ENCODE data around the gene APOA4. TPM values are rescaled to one million over a fixed set of nuclear protein-coding genes. Genes with fewer than 3 reads are reported as not detected.

The APOA4 gene
- total RNA-seq, 4 donors from 2014 or later, result not detected

DNA sequence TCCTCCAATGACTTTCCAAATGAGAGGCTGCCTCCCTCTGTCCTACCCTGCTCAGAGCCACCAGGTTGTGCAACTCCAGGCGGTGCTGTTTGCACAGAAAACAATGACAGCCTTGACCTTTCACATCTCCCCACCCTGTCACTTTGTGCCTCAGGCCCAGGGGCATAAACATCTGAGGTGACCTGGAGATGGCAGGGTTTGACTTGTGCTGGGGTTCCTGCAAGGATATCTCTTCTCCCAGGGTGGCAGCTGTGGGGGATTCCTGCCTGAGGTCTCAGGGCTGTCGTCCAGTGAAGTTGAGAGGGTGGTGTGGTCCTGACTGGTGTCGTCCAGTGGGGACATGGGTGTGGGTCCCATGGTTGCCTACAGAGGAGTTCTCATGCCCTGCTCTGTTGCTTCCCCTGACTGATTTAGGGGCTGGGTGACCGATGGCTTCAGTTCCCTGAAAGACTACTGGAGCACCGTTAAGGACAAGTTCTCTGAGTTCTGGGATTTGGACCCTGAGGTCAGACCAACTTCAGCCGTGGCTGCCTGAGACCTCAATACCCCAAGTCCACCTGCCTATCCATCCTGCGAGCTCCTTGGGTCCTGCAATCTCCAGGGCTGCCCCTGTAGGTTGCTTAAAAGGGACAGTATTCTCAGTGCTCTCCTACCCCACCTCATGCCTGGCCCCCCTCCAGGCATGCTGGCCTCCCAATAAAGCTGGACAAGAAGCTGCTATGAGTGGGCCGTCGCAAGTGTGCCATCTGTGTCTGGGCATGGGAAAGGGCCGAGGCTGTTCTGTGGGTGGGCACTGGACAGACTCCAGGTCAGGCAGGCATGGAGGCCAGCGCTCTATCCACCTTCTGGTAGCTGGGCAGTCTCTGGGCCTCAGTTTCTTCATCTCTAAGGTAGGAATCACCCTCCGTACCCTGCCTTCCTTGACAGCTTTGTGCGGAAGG is 9.5 kb upstream of the APOA4 start:
- 76 to 88% methylated on average over 12 to 13 of the region's 13 CpGs for WGBS, 2 donors
- intact Hi-C loops (cut with DNase I; ENCODE audit: low total_unique reads), result no loop called here
- TF ChIP-seq, protein P1, sequence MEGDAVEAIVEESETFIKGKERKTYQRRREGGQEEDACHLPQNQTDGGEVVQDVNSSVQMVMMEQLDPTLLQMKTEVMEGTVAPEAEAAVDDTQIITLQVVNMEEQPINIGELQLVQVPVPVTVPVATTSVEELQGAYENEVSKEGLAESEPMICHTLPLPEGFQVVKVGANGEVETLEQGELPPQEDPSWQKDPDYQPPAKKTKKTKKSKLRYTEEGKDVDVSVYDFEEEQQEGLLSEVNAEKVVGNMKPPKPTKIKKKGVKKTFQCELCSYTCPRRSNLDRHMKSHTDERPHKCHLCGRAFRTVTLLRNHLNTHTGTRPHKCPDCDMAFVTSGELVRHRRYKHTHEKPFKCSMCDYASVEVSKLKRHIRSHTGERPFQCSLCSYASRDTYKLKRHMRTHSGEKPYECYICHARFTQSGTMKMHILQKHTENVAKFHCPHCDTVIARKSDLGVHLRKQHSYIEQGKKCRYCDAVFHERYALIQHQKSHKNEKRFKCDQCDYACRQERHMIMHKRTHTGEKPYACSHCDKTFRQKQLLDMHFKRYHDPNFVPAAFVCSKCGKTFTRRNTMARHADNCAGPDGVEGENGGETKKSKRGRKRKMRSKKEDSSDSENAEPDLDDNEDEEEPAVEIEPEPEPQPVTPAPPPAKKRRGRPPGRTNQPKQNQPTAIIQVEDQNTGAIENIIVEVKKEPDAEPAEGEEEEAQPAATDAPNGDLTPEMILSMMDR (IDR thresholded peaks at IDR 0.05), result no peak
- no peak for TF ChIP-seq POLR2A (IDR thresholded peaks at IDR 0.05)
- no peak overlapping the region for H3K4me3 ChIP-seq (ENCODE audit: low read depth, poor library complexity, severe bottlenecking)
- no peak for DNase-seq (ENCODE audit: low spot score in 2 of 2)

DNA sequence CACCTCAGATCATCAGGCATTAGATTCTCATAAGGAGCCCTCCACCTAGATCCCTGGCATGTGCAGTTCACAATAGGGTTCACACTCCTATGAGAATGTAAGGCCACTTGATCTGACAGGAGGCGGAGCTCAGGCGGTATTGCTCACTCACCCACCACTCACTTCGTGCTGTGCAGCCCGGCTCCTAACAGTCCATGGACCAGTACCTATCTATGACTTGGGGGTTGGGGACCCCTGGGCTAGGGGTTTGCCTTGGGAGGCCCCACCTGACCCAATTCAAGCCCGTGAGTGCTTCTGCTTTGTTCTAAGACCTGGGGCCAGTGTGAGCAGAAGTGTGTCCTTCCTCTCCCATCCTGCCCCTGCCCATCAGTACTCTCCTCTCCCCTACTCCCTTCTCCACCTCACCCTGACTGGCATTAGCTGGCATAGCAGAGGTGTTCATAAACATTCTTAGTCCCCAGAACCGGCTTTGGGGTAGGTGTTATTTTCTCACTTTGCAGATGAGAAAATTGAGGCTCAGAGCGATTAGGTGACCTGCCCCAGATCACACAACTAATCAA is 8.8 kb upstream of the APOA4 start:
- H3K4me3 ChIP-seq (ENCODE audit: low read depth, poor library complexity, severe bottlenecking), result no peak overlapping the region
- DNase-seq (ENCODE audit: low spot score in 2 of 2), result no peak
- intact Hi-C loops (cut with DNase I; ENCODE audit: low total_unique reads), result no loop called here
- TF ChIP-seq, protein P1 (IDR thresholded peaks at IDR 0.05), result no peak
- TF ChIP-seq POLR2A (IDR thresholded peaks at IDR 0.05), result no peak
- 93 to 97% methylated on average over 6 to 7 of the region's 7 CpGs for WGBS, 2 donors

DNA sequence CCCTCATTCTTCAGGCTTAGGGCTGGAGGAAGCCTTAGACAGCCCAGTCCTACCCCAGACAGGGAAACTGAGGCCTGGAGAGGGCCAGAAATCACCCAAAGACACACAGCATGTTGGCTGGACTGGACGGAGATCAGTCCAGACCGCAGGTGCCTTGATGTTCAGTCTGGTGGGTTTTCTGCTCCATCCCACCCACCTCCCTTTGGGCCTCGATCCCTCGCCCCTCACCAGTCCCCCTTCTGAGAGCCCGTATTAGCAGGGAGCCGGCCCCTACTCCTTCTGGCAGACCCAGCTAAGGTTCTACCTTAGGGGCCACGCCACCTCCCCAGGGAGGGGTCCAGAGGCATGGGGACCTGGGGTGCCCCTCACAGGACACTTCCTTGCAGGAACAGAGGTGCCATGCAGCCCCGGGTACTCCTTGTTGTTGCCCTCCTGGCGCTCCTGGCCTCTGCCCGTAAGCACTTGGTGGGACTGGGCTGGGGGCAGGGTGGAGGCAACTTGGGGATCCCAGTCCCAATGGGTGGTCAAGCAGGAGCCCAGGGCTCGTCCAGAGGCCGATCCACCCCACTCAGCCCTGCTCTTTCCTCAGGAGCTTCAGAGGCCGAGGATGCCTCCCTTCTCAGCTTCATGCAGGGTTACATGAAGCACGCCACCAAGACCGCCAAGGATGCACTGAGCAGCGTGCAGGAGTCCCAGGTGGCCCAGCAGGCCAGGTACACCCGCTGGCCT is 7.2 kb upstream of the APOA4 start:
- no peak for DNase-seq (ENCODE audit: low spot score in 2 of 2)
- H3K4me3 ChIP-seq (ENCODE audit: low read depth, poor library complexity, severe bottlenecking), result no peak overlapping the region
- TF ChIP-seq, protein P1 (IDR thresholded peaks at IDR 0.05), result no peak
- no peak for TF ChIP-seq POLR2A (IDR thresholded peaks at IDR 0.05)
- WGBS, 2 donors, result 91 to 93% methylated on average over 15 to 17 of the region's 17 CpGs
- intact Hi-C loops (cut with DNase I; ENCODE audit: low total_unique reads), result no loop called here

DNA sequence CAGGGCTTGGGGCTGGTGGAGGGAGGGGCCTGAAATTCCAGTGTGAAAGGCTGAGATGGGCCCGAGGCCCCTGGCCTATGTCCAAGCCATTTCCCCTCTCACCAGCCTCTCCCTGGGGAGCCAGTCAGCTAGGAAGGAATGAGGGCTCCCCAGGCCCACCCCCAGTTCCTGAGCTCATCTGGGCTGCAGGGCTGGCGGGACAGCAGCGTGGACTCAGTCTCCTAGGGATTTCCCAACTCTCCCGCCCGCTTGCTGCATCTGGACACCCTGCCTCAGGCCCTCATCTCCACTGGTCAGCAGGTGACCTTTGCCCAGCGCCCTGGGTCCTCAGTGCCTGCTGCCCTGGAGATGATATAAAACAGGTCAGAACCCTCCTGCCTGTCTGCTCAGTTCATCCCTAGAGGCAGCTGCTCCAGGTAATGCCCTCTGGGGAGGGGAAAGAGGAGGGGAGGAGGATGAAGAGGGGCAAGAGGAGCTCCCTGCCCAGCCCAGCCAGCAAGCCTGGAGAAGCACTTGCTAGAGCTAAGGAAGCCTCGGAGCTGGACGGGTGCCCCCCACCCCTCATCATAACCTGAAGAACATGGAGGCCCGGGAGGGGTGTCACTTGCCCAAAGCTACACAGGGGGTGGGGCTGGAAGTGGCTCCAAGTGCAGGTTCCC is 6.5 kb upstream of the APOA4 start, which contains the start of gene APOC3:
Gene APOC3 (plus strand): TSS at position 383 of the 659 bp plus-strand sequence. CDS start 676 bp downstream, outside the sequence.
- intact Hi-C loops (cut with DNase I; ENCODE audit: low total_unique reads), result no loop called here
- TF ChIP-seq POLR2A (IDR thresholded peaks at IDR 0.05), result no peak
- TF ChIP-seq, protein P1 (IDR thresholded peaks at IDR 0.05), result no peak
- no peak within 1 kb of the TSS for H3K4me3 ChIP-seq (ENCODE audit: low read depth, poor library complexity, severe bottlenecking)
- 68 to 70% methylated on average over 9 of the region's 9 CpGs for WGBS, 2 donors
- DNase-seq (ENCODE audit: low spot score in 2 of 2), result no peak

Measured in lower leg skin (tissue), 4 donors.